PFSK-1 (cell line): ENCODE results near the gene PLIN5.

Source experiments
- FOXP2 ChIP-seq: optimal IDR thresholded peaks from 2 replicates; pipeline ENCODE3; 2011; ENCODE audit warnings: borderline replicate concordance, control low read depth, inconsistent platforms; ENCODE audit not compliant: insufficient read depth; ENCODE audit errors: extremely low read length, extremely low read depth
- POLR2AphosphoS5 ChIP-seq: IDR thresholded peaks from 2 replicates; pipeline ENCODE4 v1.6.1; 2012; ENCODE audit warnings: low read depth, mild to moderate bottlenecking, control low read depth, low read length, moderate library complexity
- SIN3A ChIP-seq: IDR thresholded peaks from 2 replicates; pipeline ENCODE4 v1.6.1; 2012; ENCODE audit warnings: mild to moderate bottlenecking, low read length, moderate library complexity, borderline replicate concordance; ENCODE audit not compliant: insufficient read depth
- TAF1 ChIP-seq: IDR thresholded peaks from 2 replicates; pipeline ENCODE4 v1.6.1; 2012; ENCODE audit warnings: low read length, control low read depth, borderline replicate concordance; ENCODE audit not compliant: insufficient read depth
- TF ChIP-seq, protein P1 (sequence below), 2 experiments: IDR thresholded peaks; 2 replicates each; pipeline versions ENCODE4 v1.6.1 to v1.8.0; 2011 to 2012; ENCODE audit warnings: low read depth in 2 of 2, low read length in 2 of 2, control low read depth in 1 of 2, inconsistent platforms in 1 of 2, mild to moderate bottlenecking in 1 of 2, moderate library complexity in 1 of 2; ENCODE audit not compliant: insufficient read depth in 1 of 2

The PLIN5 gene

DNA sequence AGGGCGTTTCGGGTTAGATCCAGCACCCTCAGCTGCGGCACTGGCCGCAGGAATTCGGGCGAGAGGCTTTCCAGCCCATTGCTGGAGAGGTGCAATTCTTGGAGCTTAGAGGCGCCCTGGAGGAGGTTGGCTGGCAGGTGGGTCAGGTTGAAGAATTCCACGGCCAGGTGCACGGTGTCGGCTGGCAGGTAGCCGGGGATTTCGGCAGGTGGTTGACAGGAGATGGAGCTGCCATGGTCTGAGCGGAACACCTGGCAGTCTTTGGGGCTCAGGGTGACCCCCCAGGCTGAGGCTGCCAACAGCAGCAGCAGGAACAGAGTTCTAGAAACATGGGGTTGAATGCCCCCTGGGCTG is 3.6 kb upstream of the PLIN5 start:
- no peak for TF ChIP-seq FOXP2

DNA sequence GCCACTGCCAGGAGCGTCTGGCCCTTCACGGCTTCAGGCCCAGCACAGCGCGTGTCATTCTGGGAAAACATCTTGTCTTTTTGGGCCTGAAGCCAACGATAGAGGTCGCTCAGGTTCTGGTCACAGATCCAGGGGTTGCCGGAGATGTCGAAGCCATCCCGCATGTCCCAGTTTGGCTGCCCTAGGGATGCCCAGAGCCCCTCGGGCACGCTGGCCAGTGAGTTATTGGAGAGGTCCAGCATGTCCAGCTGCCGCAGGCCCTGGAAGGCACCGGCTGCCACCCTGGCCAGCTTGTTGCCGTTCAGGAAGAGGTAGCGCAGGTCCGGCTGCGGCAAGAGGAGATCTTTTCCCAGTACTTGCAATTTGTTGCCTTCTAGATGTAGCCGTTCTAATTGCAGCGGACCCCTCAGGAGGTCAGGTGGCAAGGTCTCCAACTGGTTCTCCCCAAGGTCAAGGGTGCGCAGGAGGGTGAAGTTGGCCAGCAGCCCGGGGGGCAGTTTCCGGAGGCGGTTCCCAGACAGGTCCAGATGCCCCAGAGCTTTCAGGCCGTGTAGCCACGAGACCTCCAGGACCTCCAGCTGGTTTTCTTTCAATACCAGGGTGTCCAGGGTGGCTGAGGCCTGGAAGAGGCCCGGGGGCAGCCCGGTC is 3.1 kb upstream of the PLIN5 start:
- TF ChIP-seq FOXP2 (no peak), SIN3A (no peak), TAF1 (no peak), POLR2AphosphoS5 (no peak)

DNA sequence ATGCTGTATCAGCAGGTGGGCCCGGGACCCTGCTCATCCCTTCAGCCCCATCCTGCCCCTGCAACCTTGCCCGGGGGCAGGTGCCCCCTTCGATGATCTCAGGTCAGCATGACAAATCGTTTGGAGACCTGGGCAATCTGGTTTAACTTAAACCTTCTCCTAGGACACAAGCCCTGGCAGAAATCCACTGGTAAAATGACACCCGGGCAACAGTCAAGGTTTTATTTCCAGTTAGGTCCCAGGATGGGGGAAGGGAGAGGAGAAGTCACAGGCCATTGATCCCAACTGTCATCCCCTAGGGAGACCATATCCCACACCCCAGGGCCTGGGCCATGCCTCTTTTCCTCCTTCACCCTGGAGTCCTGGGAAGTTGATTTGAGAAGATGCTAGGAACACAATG is 1.8 kb upstream of the PLIN5 start:
- TF ChIP-seq, protein P1, sequence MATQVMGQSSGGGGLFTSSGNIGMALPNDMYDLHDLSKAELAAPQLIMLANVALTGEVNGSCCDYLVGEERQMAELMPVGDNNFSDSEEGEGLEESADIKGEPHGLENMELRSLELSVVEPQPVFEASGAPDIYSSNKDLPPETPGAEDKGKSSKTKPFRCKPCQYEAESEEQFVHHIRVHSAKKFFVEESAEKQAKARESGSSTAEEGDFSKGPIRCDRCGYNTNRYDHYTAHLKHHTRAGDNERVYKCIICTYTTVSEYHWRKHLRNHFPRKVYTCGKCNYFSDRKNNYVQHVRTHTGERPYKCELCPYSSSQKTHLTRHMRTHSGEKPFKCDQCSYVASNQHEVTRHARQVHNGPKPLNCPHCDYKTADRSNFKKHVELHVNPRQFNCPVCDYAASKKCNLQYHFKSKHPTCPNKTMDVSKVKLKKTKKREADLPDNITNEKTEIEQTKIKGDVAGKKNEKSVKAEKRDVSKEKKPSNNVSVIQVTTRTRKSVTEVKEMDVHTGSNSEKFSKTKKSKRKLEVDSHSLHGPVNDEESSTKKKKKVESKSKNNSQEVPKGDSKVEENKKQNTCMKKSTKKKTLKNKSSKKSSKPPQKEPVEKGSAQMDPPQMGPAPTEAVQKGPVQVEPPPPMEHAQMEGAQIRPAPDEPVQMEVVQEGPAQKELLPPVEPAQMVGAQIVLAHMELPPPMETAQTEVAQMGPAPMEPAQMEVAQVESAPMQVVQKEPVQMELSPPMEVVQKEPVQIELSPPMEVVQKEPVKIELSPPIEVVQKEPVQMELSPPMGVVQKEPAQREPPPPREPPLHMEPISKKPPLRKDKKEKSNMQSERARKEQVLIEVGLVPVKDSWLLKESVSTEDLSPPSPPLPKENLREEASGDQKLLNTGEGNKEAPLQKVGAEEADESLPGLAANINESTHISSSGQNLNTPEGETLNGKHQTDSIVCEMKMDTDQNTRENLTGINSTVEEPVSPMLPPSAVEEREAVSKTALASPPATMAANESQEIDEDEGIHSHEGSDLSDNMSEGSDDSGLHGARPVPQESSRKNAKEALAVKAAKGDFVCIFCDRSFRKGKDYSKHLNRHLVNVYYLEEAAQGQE (IDR thresholded peaks at IDR 0.05; ENCODE audit: insufficient read depth in 1 of 2, low read depth in 2 of 2, low read length in 2 of 2), result no peak
- TF ChIP-seq SIN3A, result no peak

DNA sequence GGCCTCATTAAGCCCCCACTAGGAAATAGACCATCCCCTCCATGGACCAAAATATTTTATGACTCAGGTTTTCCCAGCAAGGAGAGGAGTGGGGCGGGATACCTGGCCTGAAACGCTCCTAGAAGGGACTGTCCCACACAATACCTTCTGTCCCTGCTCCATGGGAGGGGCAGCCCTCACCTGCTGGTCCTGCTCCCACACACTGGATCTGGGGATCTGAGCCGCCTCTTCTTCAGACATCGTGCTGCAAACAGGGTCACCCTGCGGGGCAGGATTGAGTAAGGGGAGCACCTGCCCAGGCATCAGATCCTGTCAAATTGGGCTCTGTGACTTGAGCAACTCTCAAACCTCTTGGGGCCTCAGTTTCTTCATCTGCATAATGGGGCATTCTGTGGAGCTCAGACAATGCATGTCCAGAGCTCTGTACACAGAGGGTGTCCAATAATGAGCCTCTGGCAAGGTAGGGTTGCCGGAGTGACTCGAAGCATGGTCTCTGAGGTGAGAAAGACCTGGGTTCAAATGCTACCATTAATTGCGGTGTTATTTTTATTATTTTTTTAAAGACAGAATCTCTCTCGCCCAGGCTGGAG is 1.1 kb downstream of the PLIN5 start:
- no peak for TF ChIP-seq TAF1
- TF ChIP-seq, protein P1 (IDR thresholded peaks at IDR 0.05; ENCODE audit: insufficient read depth in 1 of 2, low read depth in 2 of 2, low read length in 2 of 2), result no peak
- TF ChIP-seq SIN3A, result no peak
- TF ChIP-seq FOXP2, result no peak
- no peak for TF ChIP-seq POLR2AphosphoS5

DNA sequence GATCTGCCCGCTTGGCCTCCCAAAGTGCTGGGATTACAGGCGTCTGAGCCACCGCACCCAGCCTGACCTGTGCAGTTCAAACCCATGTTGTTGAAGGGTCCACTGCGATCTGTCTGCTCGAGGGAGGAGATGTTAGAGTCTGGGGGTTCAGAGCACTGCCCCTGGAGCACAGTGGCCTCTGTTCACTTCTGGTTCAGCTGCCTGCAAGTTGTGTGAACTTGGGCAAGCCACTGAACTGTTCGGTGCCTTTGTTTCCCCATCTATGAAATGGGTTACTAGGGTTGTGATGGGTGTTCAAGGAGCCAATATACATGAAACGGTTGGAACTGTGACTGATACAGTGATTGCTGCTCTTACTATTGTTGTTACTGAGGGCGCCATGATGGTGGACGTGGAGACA is 1.7 kb downstream of the PLIN5 start:
- TF ChIP-seq TAF1 (no peak), POLR2AphosphoS5 (no peak), FOXP2 (no peak), SIN3A (no peak)
- TF ChIP-seq, protein P1 (IDR thresholded peaks at IDR 0.05; ENCODE audit: insufficient read depth in 1 of 2, low read depth in 2 of 2, low read length in 2 of 2), result no peak

DNA sequence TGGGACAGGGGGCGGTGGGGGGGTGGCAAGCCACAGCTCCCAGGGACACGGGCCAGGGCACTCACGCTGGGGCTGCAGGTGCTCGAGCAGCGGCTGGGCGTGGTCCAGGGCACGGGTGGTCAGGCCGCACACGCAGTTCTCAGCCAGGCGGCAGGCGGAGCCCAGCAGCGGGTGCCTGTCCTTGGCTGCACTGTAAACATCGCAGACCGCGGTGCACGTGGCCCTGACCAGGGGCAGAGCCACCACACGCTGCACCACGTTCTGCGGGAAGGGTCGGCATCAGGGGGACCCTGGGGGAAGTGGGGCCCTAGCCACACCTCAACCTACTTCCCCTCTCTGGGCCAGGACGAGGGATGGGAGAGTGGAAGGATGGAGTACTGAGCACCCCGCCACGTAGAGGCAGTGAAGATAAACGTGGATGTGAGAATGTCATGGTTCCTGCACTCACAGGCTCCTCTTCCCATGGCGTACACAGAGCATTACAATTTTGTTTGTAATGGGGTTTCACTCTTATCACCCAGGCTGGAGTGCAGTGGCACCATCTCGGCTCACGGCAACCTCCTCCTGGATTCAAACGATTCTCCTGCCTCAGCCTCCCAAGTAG is 3.4 kb downstream of the PLIN5 start:
- TF ChIP-seq, protein P1 (IDR thresholded peaks at IDR 0.05; ENCODE audit: insufficient read depth in 1 of 2, low read depth in 2 of 2, low read length in 2 of 2), result no peak
- TF ChIP-seq POLR2AphosphoS5 (no peak), FOXP2 (no peak), TAF1 (no peak), SIN3A (no peak)
